ENCODE results near the gene CEACAM21.

The CEACAM21 gene

GRCh38 chr19:41530184-41530534, 45.8 kb upstream of the CEACAM21 start:
- no peak overlapping the region for H3K14ac ChIP-seq (ENCODE audit: low read length in 2 of 2)
- no peak overlapping the region for H3K4me2 ChIP-seq (ENCODE audit: low read length, poor library complexity, severe bottlenecking)
- H3K36me3 ChIP-seq (ENCODE audit: control insufficient read depth in 1 of 2, insufficient read depth in 2 of 2, low read depth in 1 of 2, low read length in 2 of 2), result no peaks in the 10 kb centered on the region
- H2AFZ ChIP-seq (ENCODE audit: low read depth, low read length), result no peak overlapping the region
- no peak overlapping the region for H4K8ac ChIP-seq (ENCODE audit: low read length)
- no peak for DNase-seq
- no peak overlapping the region for H3K18ac ChIP-seq (ENCODE audit: low read depth in 1 of 2, low read length in 2 of 2)
- H3K79me1 ChIP-seq (replicated peaks; ENCODE audit: low read length, poor library complexity, severe bottlenecking), result no peaks in the 10 kb centered on the region
- no peak overlapping the region for H3K27ac ChIP-seq (ENCODE audit: low read length, poor library complexity, severe bottlenecking)
- H2BK15ac ChIP-seq (ENCODE audit: low read depth, poor library complexity, severe bottlenecking), result no peak overlapping the region
- no peaks in the 10 kb centered on the region for H3K9me3 ChIP-seq (ENCODE audit: control insufficient read depth, low read length)
- WGBS, result 75% methylated on average over 4 of the region's 4 CpGs
- no peak overlapping the region for H2AK5ac ChIP-seq (ENCODE audit: low read length, severe bottlenecking)
- H3K4me3 ChIP-seq (ENCODE audit: insufficient read depth in 1 of 2, low read depth in 1 of 2, low read length in 2 of 2), result no peak overlapping the region
- no peak overlapping the region for H3K9ac ChIP-seq (ENCODE audit: low read length)
- H2BK5ac ChIP-seq (ENCODE audit: low read depth, low read length, poor library complexity, severe bottlenecking), result no peak overlapping the region
- no peaks in the 10 kb centered on the region for H3K4me1 ChIP-seq (ENCODE audit: control insufficient read depth, insufficient read depth, low read depth, low read length)
- H2BK120ac ChIP-seq (ENCODE audit: low read depth, low read length), result no peak overlapping the region
- H3K27me3 ChIP-seq (ENCODE audit: control insufficient read depth in 1 of 2, insufficient read depth in 1 of 2, low read length in 2 of 2), result peaks cover 10 to 36% of the 10 kb centered on the region in 2 experiments
- no peak overlapping the region for H4K91ac ChIP-seq (ENCODE audit: low read length)
- H3K23ac ChIP-seq (ENCODE audit: low read length in 2 of 2), result no peak overlapping the region
- H2BK12ac ChIP-seq (ENCODE audit: low read length in 2 of 2), result no peak overlapping the region
- H3K4ac ChIP-seq (ENCODE audit: low read depth in 1 of 2, low read length in 2 of 2), result no peak overlapping the region

- DNase-seq, result peak; percentile 10
- Histone ChIP-seq H3K4ac (ENCODE audit: low read depth in 1 of 2, low read length in 2 of 2) (no peak overlapping the region), H2AK5ac (ENCODE audit: low read length, severe bottlenecking) (no peak overlapping the region), H4K91ac (ENCODE audit: low read length) (no peak overlapping the region), H3K9me3 (ENCODE audit: control insufficient read depth, low read length) (no peaks in the 10 kb centered on the region), H4K8ac (ENCODE audit: low read length) (no peak overlapping the region), H2BK120ac (ENCODE audit: low read depth, low read length) (no peak overlapping the region), H2BK5ac (ENCODE audit: low read depth, low read length, poor library complexity, severe bottlenecking) (no peak overlapping the region), H3K27ac (ENCODE audit: low read length, poor library complexity, severe bottlenecking) (no peak overlapping the region), H3K4me2 (ENCODE audit: low read length, poor library complexity, severe bottlenecking) (no peak overlapping the region), H3K18ac (ENCODE audit: low read depth in 1 of 2, low read length in 2 of 2) (no peak overlapping the region), H3K79me1 (replicated peaks; ENCODE audit: low read length, poor library complexity, severe bottlenecking) (no peaks in the 10 kb centered on the region), H2BK15ac (ENCODE audit: low read depth, poor library complexity, severe bottlenecking) (no peak overlapping the region), H2BK12ac (ENCODE audit: low read length in 2 of 2) (no peak overlapping the region), H3K14ac (ENCODE audit: low read length in 2 of 2) (no peak overlapping the region), H3K4me1 (ENCODE audit: control insufficient read depth, insufficient read depth, low read depth, low read length) (no peaks in the 10 kb centered on the region), H3K36me3 (ENCODE audit: control insufficient read depth in 1 of 2, insufficient read depth in 2 of 2, low read depth in 1 of 2, low read length in 2 of 2) (no peaks in the 10 kb centered on the region), H3K23ac (ENCODE audit: low read length in 2 of 2) (no peak overlapping the region), H3K27me3 (ENCODE audit: control insufficient read depth in 1 of 2, insufficient read depth in 1 of 2, low read length in 2 of 2) (peaks cover 10 to 30% of the 10 kb centered on the region in 2 experiments), H3K4me3 (ENCODE audit: insufficient read depth in 1 of 2, low read depth in 1 of 2, low read length in 2 of 2) (peak overlapping the region in 1 of 2 experiments; percentile 63), H3K9ac (ENCODE audit: low read length) (no peak overlapping the region), H2AFZ (ENCODE audit: low read depth, low read length) (no peak overlapping the region)
- 83% methylated on average over 8 of the region's 8 CpGs for WGBS
Measured at GRCh38 chr19:41530761-41531301, 45.1 kb upstream of the CEACAM21 start.

GRCh38 chr19:41531438-41532311, 44.3 kb upstream of the CEACAM21 start:
- H2AFZ ChIP-seq (ENCODE audit: low read depth, low read length), result no peak overlapping the region
- H3K9me3 ChIP-seq (ENCODE audit: control insufficient read depth, low read length), result no peaks in the 10 kb centered on the region
- no peak overlapping the region for H3K23ac ChIP-seq (ENCODE audit: low read length in 2 of 2)
- no peak overlapping the region for H3K4ac ChIP-seq (ENCODE audit: low read depth in 1 of 2, low read length in 2 of 2)
- H3K4me2 ChIP-seq (ENCODE audit: low read length, poor library complexity, severe bottlenecking), result no peak overlapping the region
- H4K91ac ChIP-seq (ENCODE audit: low read length), result peak overlapping the region; percentile 31
- H2AK5ac ChIP-seq (ENCODE audit: low read length, severe bottlenecking), result no peak overlapping the region
- peak overlapping the region in 1 of 2 experiments; percentile 63 for H3K4me3 ChIP-seq (ENCODE audit: insufficient read depth in 1 of 2, low read depth in 1 of 2, low read length in 2 of 2)
- no peaks in the 10 kb centered on the region for H3K4me1 ChIP-seq (ENCODE audit: control insufficient read depth, insufficient read depth, low read depth, low read length)
- H2BK5ac ChIP-seq (ENCODE audit: low read depth, low read length, poor library complexity, severe bottlenecking), result no peak overlapping the region
- no peak overlapping the region for H3K14ac ChIP-seq (ENCODE audit: low read length in 2 of 2)
- H2BK12ac ChIP-seq (ENCODE audit: low read length in 2 of 2), result no peak overlapping the region
- H2BK15ac ChIP-seq (ENCODE audit: low read depth, poor library complexity, severe bottlenecking), result no peak overlapping the region
- H3K27ac ChIP-seq (ENCODE audit: low read length, poor library complexity, severe bottlenecking), result no peak overlapping the region
- peaks cover 16 to 28% of the 10 kb centered on the region in 2 experiments for H3K27me3 ChIP-seq (ENCODE audit: control insufficient read depth in 1 of 2, insufficient read depth in 1 of 2, low read length in 2 of 2)
- DNase-seq, result peak; percentile 5
- H4K8ac ChIP-seq (ENCODE audit: low read length), result no peak overlapping the region
- WGBS, result 68% methylated on average over 13 of the region's 13 CpGs
- H3K9ac ChIP-seq (ENCODE audit: low read length), result peak overlapping the region; percentile 60
- H3K18ac ChIP-seq (ENCODE audit: low read depth in 1 of 2, low read length in 2 of 2), result no peak overlapping the region
- H2BK120ac ChIP-seq (ENCODE audit: low read depth, low read length), result no peak overlapping the region
- no peaks in the 10 kb centered on the region for H3K79me1 ChIP-seq (replicated peaks; ENCODE audit: low read length, poor library complexity, severe bottlenecking)
- no peaks in the 10 kb centered on the region for H3K36me3 ChIP-seq (ENCODE audit: control insufficient read depth in 1 of 2, insufficient read depth in 2 of 2, low read depth in 1 of 2, low read length in 2 of 2)

- H2AK5ac ChIP-seq (ENCODE audit: low read length, severe bottlenecking), result no peak overlapping the region
- no peaks in the 10 kb centered on the region for H3K9me3 ChIP-seq (ENCODE audit: control insufficient read depth, low read length)
- H3K79me1 ChIP-seq (replicated peaks; ENCODE audit: low read length, poor library complexity, severe bottlenecking), result no peaks in the 10 kb centered on the region
- no peak overlapping the region for H3K4me2 ChIP-seq (ENCODE audit: low read length, poor library complexity, severe bottlenecking)
- no peak overlapping the region for H3K23ac ChIP-seq (ENCODE audit: low read length in 2 of 2)
- H2BK12ac ChIP-seq (ENCODE audit: low read length in 2 of 2), result no peak overlapping the region
- H4K8ac ChIP-seq (ENCODE audit: low read length), result no peak overlapping the region
- no peak overlapping the region for H3K18ac ChIP-seq (ENCODE audit: low read depth in 1 of 2, low read length in 2 of 2)
- peak overlapping the region; percentile 60 for H3K9ac ChIP-seq (ENCODE audit: low read length)
- no peak overlapping the region for H2AFZ ChIP-seq (ENCODE audit: low read depth, low read length)
- no peak overlapping the region for H3K4ac ChIP-seq (ENCODE audit: low read depth in 1 of 2, low read length in 2 of 2)
- H3K27me3 ChIP-seq (ENCODE audit: control insufficient read depth in 1 of 2, insufficient read depth in 1 of 2, low read length in 2 of 2), result peaks cover 20 to 36% of the 10 kb centered on the region in 2 experiments
- H3K4me1 ChIP-seq (ENCODE audit: control insufficient read depth, insufficient read depth, low read depth, low read length), result no peaks in the 10 kb centered on the region
- H2BK15ac ChIP-seq (ENCODE audit: low read depth, poor library complexity, severe bottlenecking), result no peak overlapping the region
- no peak overlapping the region for H3K27ac ChIP-seq (ENCODE audit: low read length, poor library complexity, severe bottlenecking)
- no peak overlapping the region for H4K91ac ChIP-seq (ENCODE audit: low read length)
- no peak for DNase-seq
- no peak overlapping the region for H2BK5ac ChIP-seq (ENCODE audit: low read depth, low read length, poor library complexity, severe bottlenecking)
- no peak overlapping the region for H2BK120ac ChIP-seq (ENCODE audit: low read depth, low read length)
- no peaks in the 10 kb centered on the region for H3K36me3 ChIP-seq (ENCODE audit: control insufficient read depth in 1 of 2, insufficient read depth in 2 of 2, low read depth in 1 of 2, low read length in 2 of 2)
- H3K14ac ChIP-seq (ENCODE audit: low read length in 2 of 2), result no peak overlapping the region
- no peak overlapping the region for H3K4me3 ChIP-seq (ENCODE audit: insufficient read depth in 1 of 2, low read depth in 1 of 2, low read length in 2 of 2)
Measured at GRCh38 chr19:41532526-41532925, 43.4 kb upstream of the CEACAM21 start.

Measured in mesenchymal stem cell (in vitro differentiated cells and primary cell).